Stimulated activated effector memory CD8-positive, alpha-beta T cell treated with anti-CD3 and anti-CD28 coated beads, Interleukin-12 subunit alpha, Interleukin-12 subunit beta, amount 100 ng/mL, for 72 hours (primary cell): ENCODE results near the gene NHS.
"Not testable (repeated sequence)": the region's sequence is repeated elsewhere in the genome, so short reads cannot be mapped to it uniquely, and the experiment has no call there.

Experiments
- ATAC-seq: fragments of 150-1000 bp; cut with Tn5 transposase; 2 replicates; pipeline ENCODE4 v1.10.0; 2021
- DNase-seq, 2 donors: peaks; one replicate each; pipeline ENCODE4 v3.0.0; 2021 to 2022; ENCODE audit warnings: low spot score in 2 of 2
- H3K27ac Mint-ChIP-seq: one replicate; pipeline ENCODE4 v1.8.0; 2022; ENCODE audit warnings: mild to moderate bottlenecking, mixed read lengths
- H3K36me3 Mint-ChIP-seq: one replicate; pipeline ENCODE4 v1.8.0; 2022; ENCODE audit warnings: mild to moderate bottlenecking, mixed read lengths
- H3K4me1 Mint-ChIP-seq: one replicate; pipeline ENCODE4 v1.8.0; 2022; ENCODE audit warnings: mixed read lengths
- H3K4me3 Mint-ChIP-seq: one replicate; pipeline ENCODE4 v1.8.0; 2022; ENCODE audit warnings: mild to moderate bottlenecking, mixed read lengths
- H3K9me3 Mint-ChIP-seq: one replicate; pipeline ENCODE4 v1.8.0; 2022; ENCODE audit warnings: mixed read lengths

NHS gene

GRCh38 chrX:17555846-17556245 lies 180.8 kb downstream of the NHS start:
- no peak overlapping the region for H3K27ac Mint-ChIP-seq
- no peaks in the 10 kb centered on the region for H3K36me3 Mint-ChIP-seq
- no peak overlapping the region for H3K4me3 Mint-ChIP-seq
- no peak for DNase-seq
- H3K4me1 Mint-ChIP-seq, result no peaks in the 10 kb centered on the region
- no peak for ATAC-seq
- H3K9me3 Mint-ChIP-seq, result no peaks in the 10 kb centered on the region

GRCh38 chrX:17559728-17560379 lies 184.9 kb downstream of the NHS start:
- no peak for DNase-seq
- Mint-ChIP-seq H3K27ac (no peak overlapping the region), H3K36me3 (no peaks in the 10 kb centered on the region), H3K4me1 (no peaks in the 10 kb centered on the region), H3K4me3 (no peak overlapping the region), H3K9me3 (no peaks in the 10 kb centered on the region)
- ATAC-seq, result no peak

DNA sequence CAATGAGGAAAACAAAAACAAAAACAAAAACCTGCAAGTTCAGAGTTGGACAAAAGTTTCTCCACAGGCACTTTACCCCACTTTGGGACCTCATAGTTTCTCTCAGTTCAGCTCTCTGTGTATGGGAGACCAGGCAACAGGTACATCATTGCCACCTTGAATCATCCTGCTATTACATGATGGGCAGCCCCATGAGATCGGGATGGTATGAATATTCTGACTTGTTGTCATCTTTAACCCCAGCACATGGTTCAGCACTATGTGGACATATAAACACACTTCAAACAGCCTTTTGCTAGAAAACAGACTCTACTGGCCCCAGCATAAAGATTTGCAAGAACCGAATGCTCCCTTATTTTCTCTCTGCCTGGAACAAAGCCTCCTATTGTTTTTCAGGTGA lies 185.4 kb downstream of the NHS start:
- H3K9me3 Mint-ChIP-seq, result no peaks in the 10 kb centered on the region
- no peaks in the 10 kb centered on the region for H3K36me3 Mint-ChIP-seq
- DNase-seq, result no peak
- no peak for ATAC-seq
- no peak overlapping the region for H3K4me3 Mint-ChIP-seq
- no peaks in the 10 kb centered on the region for H3K4me1 Mint-ChIP-seq
- no peak overlapping the region for H3K27ac Mint-ChIP-seq

GRCh38 chrX:17563076-17563475 lies 188.1 kb downstream of the NHS start:
- no peak for ATAC-seq
- H3K4me1 Mint-ChIP-seq, result no peaks in the 10 kb centered on the region
- H3K36me3 Mint-ChIP-seq, result no peaks in the 10 kb centered on the region
- H3K9me3 Mint-ChIP-seq, result no peaks in the 10 kb centered on the region
- H3K27ac Mint-ChIP-seq, result no peak overlapping the region
- no peak overlapping the region for H3K4me3 Mint-ChIP-seq
- no peak for DNase-seq

GRCh38 chrX:17563515-17563914 lies 188.5 kb downstream of the NHS start:
- Mint-ChIP-seq H3K9me3 (no peaks in the 10 kb centered on the region), H3K4me1 (no peaks in the 10 kb centered on the region), H3K4me3 (no peak overlapping the region), H3K36me3 (no peaks in the 10 kb centered on the region), H3K27ac (no peak overlapping the region)
- ATAC-seq (no peak), DNase-seq (no peak)

DNA sequence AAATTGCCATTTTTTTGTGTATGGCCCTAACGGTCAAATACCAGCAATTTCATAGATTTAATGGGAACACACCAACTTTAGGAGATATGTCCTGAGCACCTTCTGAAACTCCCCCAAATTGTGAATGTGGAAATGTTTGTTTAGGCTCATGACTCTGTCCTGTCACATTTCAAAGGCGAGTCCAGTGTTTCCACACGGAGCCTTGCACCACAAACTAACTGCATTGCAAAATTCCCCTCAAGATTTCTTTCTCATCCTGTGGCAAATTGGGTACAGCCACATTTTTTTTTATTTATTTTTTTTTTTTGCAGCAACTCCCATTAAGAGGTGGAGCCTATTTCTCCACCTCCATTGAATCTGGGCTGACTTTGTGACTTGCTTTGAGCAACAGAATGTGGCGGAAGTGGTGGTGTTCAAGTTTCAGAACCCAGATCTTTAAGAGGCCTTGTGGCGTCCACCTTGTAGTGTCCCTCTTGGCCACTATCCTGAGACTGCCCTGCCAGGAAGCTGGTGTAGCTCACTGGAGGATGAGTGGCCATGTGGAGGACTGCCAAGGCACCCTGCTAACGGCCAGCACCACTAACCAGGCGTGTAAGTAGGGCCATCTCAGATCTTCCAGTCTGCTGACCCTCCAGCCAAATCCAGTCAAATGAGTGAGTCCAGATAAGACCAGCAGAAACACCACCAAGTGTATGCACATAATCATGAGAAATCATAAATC lies 189.8 kb downstream of the NHS start:
- Mint-ChIP-seq H3K9me3 (no peaks in the 10 kb centered on the region), H3K36me3 (no peaks in the 10 kb centered on the region), H3K27ac (no peak overlapping the region), H3K4me3 (no peak overlapping the region), H3K4me1 (no peaks in the 10 kb centered on the region)
- no peak for ATAC-seq
- DNase-seq, result no peak

DNA sequence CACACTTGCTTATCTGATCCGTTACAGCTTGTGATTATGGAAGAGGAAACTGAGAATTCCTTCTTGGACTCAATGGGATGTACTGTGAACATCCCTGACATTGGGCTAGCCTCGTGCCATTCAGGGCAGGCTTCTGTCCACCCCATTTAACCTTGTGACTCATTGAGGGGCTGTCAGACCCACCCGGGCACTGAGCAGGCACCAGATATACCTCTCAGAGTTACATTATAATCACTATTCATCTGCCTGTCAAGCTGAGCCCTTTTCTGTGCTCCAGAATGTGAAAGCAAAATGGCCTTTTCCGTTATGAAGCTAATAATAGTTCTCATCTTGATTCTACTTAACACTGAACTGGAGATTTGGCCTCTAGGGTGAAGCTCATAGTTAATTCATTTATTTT lies 191.7 kb downstream of the NHS start:
- Mint-ChIP-seq H3K36me3 (no peaks in the 10 kb centered on the region), H3K27ac (no peak overlapping the region), H3K4me1 (no peaks in the 10 kb centered on the region)

DNA sequence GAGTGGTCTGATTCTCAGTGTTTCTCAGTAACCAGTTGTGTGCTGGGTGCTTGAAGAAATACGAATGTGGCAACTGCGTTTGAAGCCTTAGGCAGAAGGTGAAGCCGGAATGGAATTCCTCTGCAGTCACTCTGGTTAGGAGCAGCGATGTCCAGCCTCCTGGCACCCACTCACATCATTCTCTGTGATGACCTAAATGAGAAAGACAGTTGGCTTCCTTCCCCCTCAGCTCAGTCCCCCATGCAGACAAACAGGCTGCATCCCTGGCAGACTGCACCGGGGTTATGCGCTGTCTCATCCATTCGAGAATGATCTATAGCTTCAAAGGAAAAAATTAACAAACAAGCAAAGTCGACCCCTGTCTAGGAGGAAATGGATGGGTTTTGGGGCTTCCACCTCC lies 192.2 kb downstream of the NHS start:
- Mint-ChIP-seq H3K27ac (no peak overlapping the region), H3K9me3 (no peaks in the 10 kb centered on the region), H3K36me3 (no peaks in the 10 kb centered on the region), H3K4me1 (no peaks in the 10 kb centered on the region), H3K4me3 (no peak overlapping the region)
- DNase-seq (no peak), ATAC-seq (no peak)

More for the DNA sequence above, 191.7 kb downstream of the NHS start:
- no peak overlapping the region for H3K4me3 Mint-ChIP-seq
- H3K9me3 Mint-ChIP-seq, result no peaks in the 10 kb centered on the region
- no peak for ATAC-seq
- DNase-seq, result no peak

GRCh38 chrX:17567821-17568220 lies 192.8 kb downstream of the NHS start:
- H3K4me1 Mint-ChIP-seq, result no peaks in the 10 kb centered on the region
- no peak for ATAC-seq
- no peak overlapping the region for H3K27ac Mint-ChIP-seq

GRCh38 chrX:17568804-17569203 lies 193.8 kb downstream of the NHS start:
- H3K36me3 Mint-ChIP-seq, DNase-seq, H3K4me1 Mint-ChIP-seq: not testable (repeated sequence)

More at GRCh38 chrX:17567821-17568220, 192.8 kb downstream of the NHS start:
- no peaks in the 10 kb centered on the region for H3K9me3 Mint-ChIP-seq
- H3K36me3 Mint-ChIP-seq, result no peaks in the 10 kb centered on the region
- H3K4me3 Mint-ChIP-seq, result no peak overlapping the region
- DNase-seq, result no peak

GRCh38 chrX:17579026-17579425 lies 204.0 kb downstream of the NHS start:
- H3K4me1 Mint-ChIP-seq, result no peaks in the 10 kb centered on the region

More at GRCh38 chrX:17568804-17569203, 193.8 kb downstream of the NHS start:
- H3K4me3 Mint-ChIP-seq, H3K9me3 Mint-ChIP-seq, ATAC-seq, H3K27ac Mint-ChIP-seq: not testable (repeated sequence)

DNA sequence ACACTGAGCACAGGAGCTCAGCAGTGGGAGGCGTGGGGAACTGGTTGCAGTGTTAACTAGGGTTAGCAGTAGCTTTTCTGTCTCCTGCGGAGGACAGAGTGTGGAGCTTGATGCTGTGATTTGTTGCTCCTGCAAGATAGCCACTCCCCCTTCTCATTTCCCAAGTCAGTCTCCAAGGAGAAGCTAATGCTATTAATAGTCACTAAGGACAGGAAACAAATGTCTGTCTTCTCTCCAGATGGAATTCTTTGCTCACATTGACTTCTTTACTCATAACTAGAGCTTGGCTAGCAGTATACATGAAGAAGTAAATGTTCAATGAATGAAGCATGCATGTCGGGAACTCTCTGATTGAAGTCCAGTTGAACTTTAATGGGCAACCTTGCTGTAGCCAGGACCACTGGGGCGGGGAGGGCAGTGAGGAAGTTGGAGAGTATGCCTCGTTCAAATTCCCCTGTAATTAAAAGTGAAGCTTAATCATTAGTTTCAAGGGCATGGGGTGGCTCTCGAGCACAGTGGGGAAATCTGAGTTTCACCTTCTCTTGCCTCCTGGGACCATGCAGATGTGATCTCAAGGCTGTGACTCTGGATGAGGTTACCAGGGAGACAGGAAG lies 205.6 kb downstream of the NHS start:
- Mint-ChIP-seq H3K4me1 (no peaks in the 10 kb centered on the region), H3K36me3 (no peaks in the 10 kb centered on the region), H3K9me3 (no peaks in the 10 kb centered on the region), H3K4me3 (no peak overlapping the region), H3K27ac (no peak overlapping the region)
- DNase-seq (no peak), ATAC-seq (no peak)

More at GRCh38 chrX:17579026-17579425, 204.0 kb downstream of the NHS start:
- ATAC-seq, result no peak
- no peak for DNase-seq
- Mint-ChIP-seq H3K4me3 (no peak overlapping the region), H3K9me3 (no peaks in the 10 kb centered on the region), H3K27ac (no peak overlapping the region), H3K36me3 (no peaks in the 10 kb centered on the region)

DNA sequence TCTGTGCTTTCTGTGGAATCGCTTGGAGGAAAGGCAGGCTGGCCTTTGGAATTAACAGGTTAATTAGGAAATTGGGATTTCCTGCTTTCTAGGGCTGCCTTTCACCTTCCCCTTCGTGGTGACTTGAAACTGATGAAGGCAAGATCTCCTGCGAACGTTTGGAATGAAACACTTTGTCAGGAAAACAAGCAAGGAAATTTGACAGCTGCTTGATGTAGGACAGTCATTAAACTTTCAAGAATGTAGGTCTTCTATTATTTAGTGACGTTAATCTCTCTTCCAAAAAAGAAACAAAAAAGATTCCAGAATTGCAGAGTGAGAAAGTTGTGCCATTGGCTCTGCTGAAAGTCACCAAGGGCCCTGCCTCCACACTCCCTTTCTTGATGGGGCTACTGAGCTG lies 206.6 kb downstream of the NHS start:
- DNase-seq (no peak), ATAC-seq (no peak)
- no peaks in the 10 kb centered on the region for H3K36me3 Mint-ChIP-seq
- H3K4me3 Mint-ChIP-seq, result no peak overlapping the region
- no peaks in the 10 kb centered on the region for H3K4me1 Mint-ChIP-seq
- no peak overlapping the region for H3K27ac Mint-ChIP-seq
- H3K9me3 Mint-ChIP-seq, result no peaks in the 10 kb centered on the region

GRCh38 chrX:17584248-17584681 lies 209.3 kb downstream of the NHS start:
- Mint-ChIP-seq H3K9me3 (no peaks in the 10 kb centered on the region), H3K36me3 (no peaks in the 10 kb centered on the region), H3K4me1 (no peaks in the 10 kb centered on the region), H3K27ac (no peak overlapping the region), H3K4me3 (no peak overlapping the region)
- DNase-seq (no peak), ATAC-seq (no peak)

GRCh38 chrX:17585006-17585405 lies 210.0 kb downstream of the NHS start:
- Mint-ChIP-seq H3K4me1 (no peaks in the 10 kb centered on the region), H3K9me3 (no peaks in the 10 kb centered on the region), H3K27ac (no peak overlapping the region), H3K36me3 (no peaks in the 10 kb centered on the region), H3K4me3 (no peak overlapping the region)
- DNase-seq (no peak), ATAC-seq (no peak)

DNA sequence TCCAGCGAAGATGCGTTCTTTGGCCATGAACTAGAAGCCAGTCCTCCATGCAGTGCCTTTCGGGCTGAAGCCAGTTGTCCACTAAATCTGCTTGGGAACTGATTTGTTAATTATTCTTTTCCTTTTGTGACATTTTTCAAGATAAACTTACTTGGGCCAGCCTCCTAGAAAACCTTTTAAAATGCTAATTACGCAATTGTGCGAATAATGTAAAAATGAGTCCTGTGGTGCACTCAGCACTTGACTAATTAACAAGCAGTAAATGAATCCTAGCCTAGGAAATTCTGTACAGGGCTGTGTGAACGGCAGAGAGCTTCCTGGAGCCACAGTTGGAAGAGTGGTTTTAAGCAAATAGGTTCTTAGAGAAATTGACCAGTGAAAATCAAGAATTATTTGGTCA lies 212.4 kb downstream of the NHS start:
- no peak for ATAC-seq
- no peak for DNase-seq
- H3K36me3 Mint-ChIP-seq, result no peaks in the 10 kb centered on the region
- H3K4me1 Mint-ChIP-seq, result no peaks in the 10 kb centered on the region
- H3K9me3 Mint-ChIP-seq, result no peaks in the 10 kb centered on the region
- H3K27ac Mint-ChIP-seq, result no peak overlapping the region
- H3K4me3 Mint-ChIP-seq, result no peak overlapping the region
